Measurements from ENCODE around the gene NUBP2.

DNA sequence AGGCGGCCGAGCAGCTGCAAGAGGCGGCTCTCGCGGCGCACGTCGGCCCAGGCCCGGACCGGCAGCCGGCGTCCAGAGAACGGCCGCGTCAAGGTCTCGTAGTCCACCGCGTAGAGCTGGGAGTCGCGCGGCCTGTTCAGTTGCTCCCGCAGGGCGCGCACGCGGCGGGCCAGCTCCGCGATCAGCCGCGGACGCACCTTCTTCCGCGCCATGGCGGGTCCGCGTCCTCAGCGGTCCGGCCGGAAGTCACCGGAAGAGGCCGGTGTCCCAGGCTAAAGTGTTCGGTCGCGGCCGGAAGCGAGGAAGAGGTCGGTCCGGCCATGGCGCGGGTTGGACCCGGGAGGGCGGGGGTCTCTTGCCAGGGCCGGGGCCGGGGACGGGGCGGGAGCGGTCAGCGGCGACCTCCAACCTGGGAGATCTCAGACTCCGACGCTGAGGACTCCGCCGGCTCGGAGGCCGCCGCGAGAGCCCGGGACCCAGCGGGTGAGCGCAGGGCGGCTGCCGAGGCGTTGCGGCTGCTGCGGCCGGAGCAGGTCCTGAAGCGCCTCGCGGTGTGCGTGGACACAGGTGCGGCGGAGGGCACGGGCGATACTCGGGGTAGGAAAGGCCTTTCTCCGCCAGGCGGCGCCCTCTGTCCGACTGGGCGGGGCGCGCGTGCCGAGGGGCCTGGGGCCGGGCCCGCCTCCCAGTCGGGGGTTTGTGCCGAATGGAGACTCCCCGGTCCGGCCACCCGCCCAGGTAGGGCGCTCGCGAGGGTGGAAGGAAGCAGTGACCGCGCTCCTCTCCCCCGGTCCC lies 9.7 kb upstream of the NUBP2 start, which contains the start of gene MRPS34:
- peak; percentile 45 to 77 for TF ChIP-seq CTCF (conservative IDR thresholded peaks at IDR 0.05 in 1 of 2, IDR thresholded peaks at IDR 0.05 in 1 of 2; ENCODE audit: extremely low read depth in 1 of 2, insufficient read depth in 1 of 2, low read depth in 1 of 2, low read length in 2 of 2)
- no peak for TF ChIP-seq EZH2 (IDR thresholded peaks at IDR 0.05; ENCODE audit: borderline replicate concordance, low read length)

Data from mammary epithelial cell (primary cell).